Body of pancreas (tissue), 4 donors: ENCODE results near the gene MT1M. TPM values are rescaled to one million over a fixed set of nuclear protein-coding genes. Genes with fewer than 3 reads are reported as not detected.
"Not testable (repeated sequence)": the region's sequence is repeated elsewhere in the genome, so short reads cannot be mapped to it uniquely, and the experiment has no call there.

Source experiments
- ATAC-seq: fragments of 150-250 bp; one replicate; pipeline ENCODE4 v1.9.1; 2016
- DNase-seq, 4 donors: peaks; one replicate each; pipeline ENCODE4 v3.0.0-alpha.2; 2019
- H3K27ac ChIP-seq, 4 donors: fragments of 200-600 bp; sonication (generic); 1 replicate in 3 of 4; 2 replicates in 1 of 4; pipeline versions ENCODE4 v1.5.1 to v1.6.1; 2016 to 2019; ENCODE audit warnings: mild to moderate bottlenecking in 1 of 4, mixed read lengths in 1 of 4, moderate library complexity in 1 of 4
- H3K27me3 ChIP-seq, 2 donors: fragments of 200-600 bp; sonication (generic); one replicate each; pipeline ENCODE4 v1.6.0; 2016; ENCODE audit warnings: mild to moderate bottlenecking in 1 of 2
- H3K36me3 ChIP-seq, 2 donors: fragments of 200-600 bp; sonication (generic); replicated peaks in 1 of 2; 2 replicates each; pipeline ENCODE4 v1.5.1; 2016; ENCODE audit warnings: low read depth in 2 of 2; ENCODE audit not compliant: insufficient read depth in 1 of 2
- H3K4me1 ChIP-seq: fragments of 200-600 bp; sonication (generic); one replicate; pipeline ENCODE4 v1.6.0; 2016
- H3K4me3 ChIP-seq, 2 donors: fragments of 200-600 bp; sonication (generic); 1 replicate in 1 of 2; 2 replicates in 1 of 2; pipeline ENCODE4 v1.5.1; 2016 to 2019
- H3K9me3 ChIP-seq, 3 donors: fragments of 200-600 bp; sonication (generic); 1 replicate in 2 of 3; 2 replicates in 1 of 3; pipeline ENCODE4 v1.5.1; 2016
- POLR2A ChIP-seq, 3 donors: fragments of 450-650 bp; IDR thresholded peaks; one replicate each; pipeline ENCODE4 v1.6.1; 2016; ENCODE audit warnings: antibody characterized with exemption in 3 of 3, mild to moderate bottlenecking in 2 of 3
- WGBS, 2 donors: methylation state at CpG; one replicate each; pipeline ENCODE4 v1.1.5; 2017; 5-methylcytosine and 5-hydroxymethylcytosine counted together
- intact Hi-C: fragments of 100-400 bp; cut with DNase I; formaldehyde crosslinking; loops from one replicate; pipeline ENCODE4 v1.15.1; 2023
- total RNA-seq, 2 donors: library from RNA; depleted of rRNA; stranded (reverse); fragments of >200 nt; gene quantifications; one replicate each; pipeline ENCODE4 v1.1.0, GENCODE V29; 2016
- TF ChIP-seq, protein P1 (sequence below), 7 experiments: fragments of 450-650 bp in 4 of 7; fragments of 200-600 bp in 3 of 7; sonication (generic) in 3 of 7; IDR thresholded peaks; one replicate each; pipeline ENCODE4 v1.5.1; 2016 to 2019; ENCODE audit warnings: antibody characterized with exemption in 7 of 7

The MT1M gene
- total RNA-seq, 2 donors from 2014 or later, result 9.6 to 112 TPM

DNA sequence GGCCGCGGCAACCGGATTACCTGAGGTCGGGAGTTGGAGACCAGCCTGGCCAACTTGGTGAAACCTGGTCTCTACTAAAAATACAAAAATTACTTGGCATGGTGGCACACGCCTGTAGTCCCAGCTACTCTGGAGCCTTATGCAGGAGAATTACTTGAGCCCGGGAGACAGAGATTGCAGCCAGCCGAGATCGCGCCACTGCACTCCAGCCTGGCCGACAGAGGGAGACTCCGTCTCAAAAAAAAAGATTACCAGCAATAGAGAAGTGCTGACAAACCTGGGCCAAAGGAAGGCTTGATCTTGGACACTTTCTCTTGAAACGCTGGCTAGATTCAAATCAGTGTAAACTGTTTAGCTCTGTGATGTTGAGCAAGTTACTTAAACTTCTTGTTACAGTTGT lies 41.5 kb downstream of the MT1M start:
- Histone ChIP-seq H3K27me3 (no peaks in the 10 kb centered on the region), H3K27ac (no peak overlapping the region), H3K4me3 (no peak overlapping the region), H3K36me3 (no peaks in the 10 kb centered on the region), H3K4me1 (peaks cover 42% of the 10 kb centered on the region), H3K9me3 (no peaks in the 10 kb centered on the region)
- TF ChIP-seq POLR2A (IDR thresholded peaks at IDR 0.05), result no peak
- TF ChIP-seq, protein P1, sequence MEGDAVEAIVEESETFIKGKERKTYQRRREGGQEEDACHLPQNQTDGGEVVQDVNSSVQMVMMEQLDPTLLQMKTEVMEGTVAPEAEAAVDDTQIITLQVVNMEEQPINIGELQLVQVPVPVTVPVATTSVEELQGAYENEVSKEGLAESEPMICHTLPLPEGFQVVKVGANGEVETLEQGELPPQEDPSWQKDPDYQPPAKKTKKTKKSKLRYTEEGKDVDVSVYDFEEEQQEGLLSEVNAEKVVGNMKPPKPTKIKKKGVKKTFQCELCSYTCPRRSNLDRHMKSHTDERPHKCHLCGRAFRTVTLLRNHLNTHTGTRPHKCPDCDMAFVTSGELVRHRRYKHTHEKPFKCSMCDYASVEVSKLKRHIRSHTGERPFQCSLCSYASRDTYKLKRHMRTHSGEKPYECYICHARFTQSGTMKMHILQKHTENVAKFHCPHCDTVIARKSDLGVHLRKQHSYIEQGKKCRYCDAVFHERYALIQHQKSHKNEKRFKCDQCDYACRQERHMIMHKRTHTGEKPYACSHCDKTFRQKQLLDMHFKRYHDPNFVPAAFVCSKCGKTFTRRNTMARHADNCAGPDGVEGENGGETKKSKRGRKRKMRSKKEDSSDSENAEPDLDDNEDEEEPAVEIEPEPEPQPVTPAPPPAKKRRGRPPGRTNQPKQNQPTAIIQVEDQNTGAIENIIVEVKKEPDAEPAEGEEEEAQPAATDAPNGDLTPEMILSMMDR (IDR thresholded peaks at IDR 0.05), result peak; percentile 64 to 87 (median 80)
- DNase-seq (peak; percentile 57 to 68 (median 62)), ATAC-seq (peak; percentile 69)
- intact Hi-C loops, result no loop called here
- WGBS, 2 donors, result 28 to 40% methylated on average over 12 of the region's 12 CpGs

DNA sequence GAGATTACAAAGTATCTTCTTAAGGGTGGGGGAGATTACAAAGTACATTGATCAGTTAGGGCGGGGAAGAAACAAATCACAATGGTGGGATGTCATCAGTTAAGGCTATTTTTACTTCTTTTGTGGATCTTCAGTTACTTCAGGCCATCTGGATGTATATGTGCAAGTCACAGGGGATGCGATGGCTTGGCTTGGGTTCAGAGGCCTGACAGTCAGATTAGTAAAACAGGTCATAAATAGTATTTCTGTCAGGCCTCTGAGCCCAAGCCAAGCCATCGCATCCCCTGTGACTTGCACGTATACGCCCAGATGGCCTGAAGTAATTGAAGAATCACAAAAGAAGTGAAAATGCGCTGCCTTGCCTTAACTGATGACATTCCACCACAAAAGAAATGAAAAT lies 42.1 kb downstream of the MT1M start:
- H3K27me3 ChIP-seq, H3K27ac ChIP-seq, H3K9me3 ChIP-seq, H3K36me3 ChIP-seq, intact Hi-C loops, DNase-seq, H3K4me3 ChIP-seq, ATAC-seq: not testable (repeated sequence)
- H3K4me1 ChIP-seq, result peaks cover 41% of the 10 kb centered on the region
- WGBS, 2 donors, result 83 to 86% methylated on average over 6 of the region's 6 CpGs

DNA sequence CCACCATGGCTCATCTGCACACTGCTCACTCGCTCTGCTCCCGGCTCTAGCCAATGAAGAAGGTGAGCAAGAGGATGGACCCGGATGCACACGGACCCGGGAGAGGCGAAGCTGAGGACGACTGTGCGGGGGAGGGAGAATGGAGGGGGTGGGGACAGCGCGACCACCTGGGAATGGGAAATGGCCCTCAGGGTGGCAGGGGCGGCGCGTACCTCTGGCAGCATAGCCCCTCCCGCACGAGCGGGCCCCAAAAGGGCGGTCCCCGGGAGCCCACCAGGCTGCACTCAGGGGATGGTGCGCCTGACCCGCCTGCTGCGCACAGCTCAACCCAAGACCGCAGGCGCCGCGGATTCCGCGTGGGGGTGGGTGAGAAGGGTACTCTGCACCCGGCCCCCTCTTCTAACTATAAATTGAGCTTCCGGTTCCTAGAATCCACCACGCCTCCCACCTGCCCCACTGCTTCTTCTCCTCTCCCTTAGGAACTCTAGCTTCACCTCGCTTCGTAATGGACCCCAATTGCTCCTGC lies 43.3 kb downstream of the MT1M start:
- DNase-seq, result no peak
- H3K4me3 ChIP-seq, result no peak overlapping the region

DNA sequence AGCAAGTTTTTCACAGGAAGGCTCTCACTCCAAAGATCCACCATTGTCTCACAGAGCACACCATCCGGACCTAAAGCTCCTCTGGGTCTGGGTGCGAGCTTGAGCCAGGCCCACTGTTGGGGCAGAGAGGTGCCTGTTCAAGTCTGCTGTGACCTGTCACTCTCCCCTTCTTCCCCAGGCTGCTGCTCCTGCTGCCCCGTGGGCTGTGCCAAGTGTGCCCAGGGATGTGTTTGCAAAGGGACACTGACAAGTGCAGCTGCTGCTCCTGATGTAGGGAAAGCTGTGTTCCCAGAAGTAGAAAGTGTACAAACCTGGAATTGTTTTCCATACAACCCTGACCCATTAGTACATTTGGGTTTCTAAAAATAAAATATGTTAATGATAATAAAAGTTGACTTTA lies 45.0 kb downstream of the MT1M start:
- Histone ChIP-seq H3K4me3 (no peak overlapping the region), H3K27ac (peak overlapping the region; percentile 36 to 67 (median 53)), H3K36me3 (no peaks in the 10 kb centered on the region), H3K9me3 (no peaks in the 10 kb centered on the region), H3K27me3 (no peaks in the 10 kb centered on the region), H3K4me1 (peaks cover 46% of the 10 kb centered on the region)
- intact Hi-C loops, result no loop called here
- WGBS, 2 donors, result 42 to 50% methylated on average over 1 to 3 of the region's 3 CpGs
- peak; percentile 22 for ATAC-seq
- DNase-seq, result peak; percentile 69 to 87 (median 83)
- TF ChIP-seq, protein P1 (IDR thresholded peaks at IDR 0.05), result no peak
- no peak for TF ChIP-seq POLR2A (IDR thresholded peaks at IDR 0.05)

More for the DNA sequence above, 43.3 kb downstream of the MT1M start:
- H3K9me3 ChIP-seq, result no peaks in the 10 kb centered on the region
- TF ChIP-seq, protein P1 (IDR thresholded peaks at IDR 0.05), result no peak
- TF ChIP-seq POLR2A (IDR thresholded peaks at IDR 0.05), result no peak
- peaks cover 40% of the 10 kb centered on the region for H3K4me1 ChIP-seq
- H3K27me3 ChIP-seq, result no peaks in the 10 kb centered on the region
- H3K27ac ChIP-seq, result no peak overlapping the region
- no peaks in the 10 kb centered on the region for H3K36me3 ChIP-seq
- no peak for ATAC-seq
- intact Hi-C loops, result no loop called here
- 36 to 67% methylated on average over 21 to 23 of the region's 32 CpGs for WGBS, 2 donors

DNA sequence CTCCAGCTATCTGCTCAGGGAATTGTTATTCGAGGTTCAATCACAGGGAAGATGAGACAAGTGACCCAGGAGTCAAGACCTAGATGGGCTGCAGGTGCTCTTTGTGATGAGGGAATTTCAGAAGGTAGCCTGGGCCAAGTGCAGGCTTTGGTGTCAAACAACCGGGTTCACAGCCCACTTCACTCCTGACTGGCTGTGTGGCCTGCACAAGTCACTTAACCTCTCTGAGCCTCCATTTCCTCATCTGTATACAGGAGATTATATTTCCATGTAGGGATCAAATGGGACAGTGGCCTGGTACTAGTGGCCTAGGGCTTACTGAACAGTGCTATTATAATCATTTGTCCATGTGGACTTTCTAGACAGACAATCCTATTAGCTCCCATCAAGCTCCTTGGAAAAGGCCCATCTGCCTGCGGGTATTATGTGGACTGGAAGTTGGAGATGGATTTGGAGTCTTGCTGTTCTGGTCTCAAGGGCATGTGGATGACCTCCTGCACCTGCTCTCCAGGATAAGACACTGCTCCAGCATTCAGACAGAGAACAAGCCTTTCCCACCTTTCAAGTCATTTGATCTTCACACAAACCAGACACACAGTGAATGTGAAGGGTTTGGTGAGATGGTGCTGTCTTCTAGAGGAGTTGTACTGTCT lies 46.7 kb downstream of the MT1M start:
- H3K4me1 ChIP-seq, result peaks cover 56% of the 10 kb centered on the region
- WGBS, 2 donors, result 63 to 74% methylated on average over 3 of the region's 3 CpGs
- intact Hi-C loops, result no loop called here

More for the DNA sequence above, 46.7 kb downstream of the MT1M start:
- Histone ChIP-seq H3K9me3 (no peaks in the 10 kb centered on the region), H3K4me3 (no peak overlapping the region), H3K27me3 (no peaks in the 10 kb centered on the region), H3K27ac (peak overlapping the region in 1 of 4 donors; percentile 41), H3K36me3 (no peaks in the 10 kb centered on the region)
- ATAC-seq (no peak), DNase-seq (peak in 1 of 4 donors; percentile 4)
- TF ChIP-seq, protein P1 (IDR thresholded peaks at IDR 0.05), result no peak
- no peak for TF ChIP-seq POLR2A (IDR thresholded peaks at IDR 0.05)
